ENCODE data around the gene RSPRY1.

DNA sequence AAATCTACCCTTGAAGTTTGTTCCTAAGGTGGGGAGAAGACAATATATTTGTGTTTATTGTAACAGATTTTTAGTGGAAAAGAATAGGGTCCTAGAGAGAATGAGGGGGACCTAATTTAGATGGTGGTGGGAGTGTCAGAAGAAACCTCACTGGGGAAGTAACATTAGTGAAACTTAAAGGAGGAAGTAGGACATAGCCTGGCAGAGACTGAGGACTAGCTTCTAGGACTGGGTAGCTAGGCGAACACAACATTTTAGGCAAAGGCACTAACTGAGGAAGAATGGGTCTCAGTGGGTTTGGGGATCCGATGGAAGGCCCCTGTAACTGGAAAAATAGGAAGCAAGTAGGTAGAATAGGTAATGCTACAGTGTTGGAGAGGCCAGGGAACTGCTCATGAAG is 54.7 kb downstream of the RSPRY1 start:
- TF ChIP-seq EZH2 (IDR thresholded peaks at IDR 0.05; ENCODE audit: insufficient read depth, poor library complexity, severe bottlenecking): no peak
- no peak for TF ChIP-seq EZH2phosphoT487 (IDR thresholded peaks at IDR 0.05; ENCODE audit: insufficient read depth, low read depth)

Data from GM23248 (cell line).